Measurements from ENCODE around the gene ZFHX3. TPM values are rescaled to one million over a fixed set of nuclear protein-coding genes. Genes with fewer than 3 reads are reported as not detected.

ZFHX3 gene
- total and polyA plus RNA-seq, 4 donors, result 1.5 to 5.9 (median 3.0) TPM

GRCh38 chr16:72910875-72911274 lies 137.1 kb downstream of the ZFHX3 start:
- Histone ChIP-seq H3K4me3 (ENCODE audit: low read depth in 1 of 3, low read length in 3 of 3) (no peak overlapping the region), H3K9ac (ENCODE audit: low read depth in 1 of 2, low read length in 2 of 2) (no peak overlapping the region), H3K27ac (ENCODE audit: low read depth in 1 of 2, low read length in 2 of 2) (no peak overlapping the region), H3K9me3 (ENCODE audit: control insufficient read depth in 4 of 4, low read length in 3 of 4) (no peaks in the 10 kb centered on the region), H3K27me3 (ENCODE audit: control insufficient read depth in 4 of 4, insufficient read depth in 4 of 4, low read length in 3 of 4) (no peaks in the 10 kb centered on the region), H3K4me1 (ENCODE audit: control insufficient read depth in 4 of 4, insufficient read depth in 4 of 4, low read length in 3 of 4) (peaks cover 3 to 12% (median 9%) of the 10 kb centered on the region in 4 donors), H3K36me3 (ENCODE audit: control insufficient read depth in 4 of 4, insufficient read depth in 3 of 4, low read depth in 1 of 4, low read length in 3 of 4) (no peaks in the 10 kb centered on the region)
- 95% methylated on average over 5 of the region's 5 CpGs for WGBS
- no peak for DNase-seq (ENCODE audit: low spot score)
- TF ChIP-seq HNF4G (IDR thresholded peaks at IDR 0.05), result no peak
- no peak for TF ChIP-seq YY1 (IDR thresholded peaks at IDR 0.05)

GRCh38 chr16:72910381-72910780 lies 137.5 kb downstream of the ZFHX3 start:
- no peak for TF ChIP-seq EGR1 (IDR thresholded peaks at IDR 0.05; ENCODE audit: low read depth in 2 of 2)
- no peak for TF ChIP-seq YY1 (IDR thresholded peaks at IDR 0.05)
- TF ChIP-seq NR2F2 (IDR thresholded peaks at IDR 0.05), result no peak
- no peak for TF ChIP-seq FOXA1 (IDR thresholded peaks at IDR 0.05)
- no peak for TF ChIP-seq MAX (IDR thresholded peaks at IDR 0.05)
- no peak for TF ChIP-seq ATF3 (IDR thresholded peaks at IDR 0.05)
- TF ChIP-seq RXRA (IDR thresholded peaks at IDR 0.05), result no peak
- no peak for TF ChIP-seq HNF4G (IDR thresholded peaks at IDR 0.05)
- no peak for DNase-seq (ENCODE audit: low spot score)
- Histone ChIP-seq H3K9ac (ENCODE audit: low read depth in 1 of 2, low read length in 2 of 2) (no peak overlapping the region), H3K27me3 (ENCODE audit: control insufficient read depth in 4 of 4, insufficient read depth in 4 of 4, low read length in 3 of 4) (no peaks in the 10 kb centered on the region), H3K4me3 (ENCODE audit: low read depth in 1 of 3, low read length in 3 of 3) (no peak overlapping the region), H3K9me3 (ENCODE audit: control insufficient read depth in 4 of 4, low read length in 3 of 4) (no peaks in the 10 kb centered on the region), H3K36me3 (ENCODE audit: control insufficient read depth in 4 of 4, insufficient read depth in 3 of 4, low read depth in 1 of 4, low read length in 3 of 4) (no peaks in the 10 kb centered on the region), H3K4me1 (ENCODE audit: control insufficient read depth in 4 of 4, insufficient read depth in 4 of 4, low read length in 3 of 4) (peaks cover 3 to 12% (median 8%) of the 10 kb centered on the region in 4 donors), H3K27ac (ENCODE audit: low read depth in 1 of 2, low read length in 2 of 2) (no peak overlapping the region)
- WGBS, result 98% methylated on average over 4 of the region's 4 CpGs

GRCh38 chr16:72909196-72909595 lies 138.7 kb downstream of the ZFHX3 start:
- Histone ChIP-seq H3K27me3 (ENCODE audit: control insufficient read depth in 4 of 4, insufficient read depth in 4 of 4, low read length in 3 of 4) (no peaks in the 10 kb centered on the region), H3K9me3 (ENCODE audit: control insufficient read depth in 4 of 4, low read length in 3 of 4) (no peaks in the 10 kb centered on the region), H3K27ac (ENCODE audit: low read depth in 1 of 2, low read length in 2 of 2) (no peak overlapping the region), H3K36me3 (ENCODE audit: control insufficient read depth in 4 of 4, insufficient read depth in 3 of 4, low read depth in 1 of 4, low read length in 3 of 4) (no peaks in the 10 kb centered on the region), H3K4me3 (ENCODE audit: low read depth in 1 of 3, low read length in 3 of 3) (no peak overlapping the region), H3K9ac (ENCODE audit: low read depth in 1 of 2, low read length in 2 of 2) (no peak overlapping the region), H3K4me1 (ENCODE audit: control insufficient read depth in 4 of 4, insufficient read depth in 4 of 4, low read length in 3 of 4) (peaks cover 1 to 5% (median 4%) of the 10 kb centered on the region in 4 donors)
- TF ChIP-seq RAD21 (IDR thresholded peaks at IDR 0.05), result no peak
- TF ChIP-seq GABPA (IDR thresholded peaks at IDR 0.05 in 1 of 2, conservative IDR thresholded peaks at IDR 0.05 in 1 of 2), result no peak
- no peak for TF ChIP-seq MAX (IDR thresholded peaks at IDR 0.05)
- no peak for TF ChIP-seq HNF4G (IDR thresholded peaks at IDR 0.05)
- TF ChIP-seq SP1 (IDR thresholded peaks at IDR 0.05), result no peak
- TF ChIP-seq NR2F2 (IDR thresholded peaks at IDR 0.05), result no peak
- no peak for TF ChIP-seq HNF4A (conservative IDR thresholded peaks at IDR 0.05)
- 95% methylated on average over 6 of the region's 6 CpGs for WGBS
- no peak for DNase-seq (ENCODE audit: low spot score)

- no peaks in the 10 kb centered on the region for H3K4me1 ChIP-seq (ENCODE audit: control insufficient read depth in 4 of 4, insufficient read depth in 4 of 4, low read length in 3 of 4)
- H3K9ac ChIP-seq (ENCODE audit: low read depth in 1 of 2, low read length in 2 of 2), result no peak overlapping the region
- H3K36me3 ChIP-seq (ENCODE audit: control insufficient read depth in 4 of 4, insufficient read depth in 3 of 4, low read depth in 1 of 4, low read length in 3 of 4), result no peaks in the 10 kb centered on the region
- no peaks in the 10 kb centered on the region for H3K9me3 ChIP-seq (ENCODE audit: control insufficient read depth in 4 of 4, low read length in 3 of 4)
- no peak overlapping the region for H3K27ac ChIP-seq (ENCODE audit: low read depth in 1 of 2, low read length in 2 of 2)
- 93% methylated on average over 19 of the region's 19 CpGs for WGBS
- no peak overlapping the region for H3K4me3 ChIP-seq (ENCODE audit: low read depth in 1 of 3, low read length in 3 of 3)
- H3K27me3 ChIP-seq (ENCODE audit: control insufficient read depth in 4 of 4, insufficient read depth in 4 of 4, low read length in 3 of 4), result no peaks in the 10 kb centered on the region
- DNase-seq (ENCODE audit: low spot score), result no peak
- TF ChIP-seq RXRA (IDR thresholded peaks at IDR 0.05) (no peak), HNF4A (conservative IDR thresholded peaks at IDR 0.05) (no peak), SP1 (IDR thresholded peaks at IDR 0.05) (no peak), HNF4G (IDR thresholded peaks at IDR 0.05) (no peak), GABPA (IDR thresholded peaks at IDR 0.05 in 1 of 2, conservative IDR thresholded peaks at IDR 0.05 in 1 of 2) (no peak), MAX (IDR thresholded peaks at IDR 0.05) (no peak), ATF3 (IDR thresholded peaks at IDR 0.05) (no peak), CTCF (IDR thresholded peaks at IDR 0.05; ENCODE audit: low read depth, low read length, missing input control) (no peak), NR2F2 (IDR thresholded peaks at IDR 0.05) (no peak), REST (IDR thresholded peaks at IDR 0.05) (no peak)
Observed at GRCh38 chr16:72908362-72909167, 139.4 kb downstream of the ZFHX3 start.

All from liver (tissue), 9 donors.